Hepatocyte (in vitro differentiated cells): ENCODE data around the gene CHCHD6. TPM values are rescaled to one million over a fixed set of nuclear protein-coding genes. Genes with fewer than 3 reads are reported as not detected.

ENCODE experiments used
- DNase-seq: peaks from one replicate; pipeline ENCODE4 v3.0.0-alpha.2; 2016; ENCODE audit warnings: low spot score
- H2AFZ ChIP-seq: fragments of 200-600 bp; sonication (generic); 2 replicates; pipeline ENCODE4 v1.6.0; 2016; ENCODE audit warnings: antibody characterized with exemption, mild to moderate bottlenecking
- H3K27ac ChIP-seq: fragments of 200-600 bp; sonication (generic); 2 replicates; pipeline ENCODE4 v1.5.1; 2016; ENCODE audit warnings: mild to moderate bottlenecking
- H3K27me3 ChIP-seq: fragments of 200-600 bp; sonication (generic); 2 replicates; pipeline ENCODE4 v1.6.1; 2016
- H3K36me3 ChIP-seq: fragments of 200-600 bp; sonication (generic); replicated peaks from 2 replicates; pipeline ENCODE4 v1.5.1; 2016; ENCODE audit warnings: low read depth; ENCODE audit not compliant: insufficient read depth
- H3K4me1 ChIP-seq: fragments of 200-600 bp; sonication (generic); 2 replicates; pipeline ENCODE4 v1.5.1; 2016; ENCODE audit warnings: mild to moderate bottlenecking, moderate library complexity; ENCODE audit not compliant: insufficient read depth
- H3K4me2 ChIP-seq: fragments of 200-600 bp; sonication (generic); 2 replicates; pipeline ENCODE4 v1.6.0; 2016
- H3K4me3 ChIP-seq: fragments of 200-600 bp; sonication (generic); 2 replicates; pipeline ENCODE4 v1.5.1; 2016; ENCODE audit warnings: mild to moderate bottlenecking
- H3K79me2 ChIP-seq: fragments of 200-600 bp; sonication (generic); 2 replicates; pipeline ENCODE4 v1.6.0; 2017; ENCODE audit warnings: mild to moderate bottlenecking
- H3K9me2 ChIP-seq: fragments of 200-600 bp; sonication (generic); replicated peaks from 2 replicates; pipeline ENCODE4 v1.6.0; 2017; ENCODE audit warnings: mild to moderate bottlenecking; ENCODE audit not compliant: insufficient read depth
- H3K9me3 ChIP-seq: fragments of 200-600 bp; sonication (generic); 2 replicates; pipeline ENCODE4 v1.5.1; 2016; ENCODE audit warnings: low read depth, mild to moderate bottlenecking
- H4K20me1 ChIP-seq: fragments of 200-600 bp; sonication (generic); 2 replicates; pipeline ENCODE4 v1.6.0; 2016; ENCODE audit warnings: mild to moderate bottlenecking; ENCODE audit not compliant: insufficient read depth, poor library complexity, severe bottlenecking
- EZH2 ChIP-seq: fragments of 200-600 bp; sonication (generic); IDR thresholded peaks from 2 replicates; pipeline ENCODE4 v1.6.1; 2016; ENCODE audit warnings: antibody characterized with exemption, mild to moderate bottlenecking, borderline replicate concordance
- EZH2phosphoT487 ChIP-seq: fragments of 200-600 bp; sonication (generic); IDR thresholded peaks from one replicate; pipeline ENCODE4 v1.6.1; 2018; ENCODE audit warnings: antibody characterized with exemption, mild to moderate bottlenecking, low read depth, moderate library complexity; ENCODE audit not compliant: unreplicated experiment, severe bottlenecking
- WGBS: methylation state at CpG from one replicate; pipeline ENCODE4 v1.1.6; 2016; ENCODE audit warnings: low lambda C conversion rate; ENCODE audit errors: missing lambda C conversion rate; 5-methylcytosine and 5-hydroxymethylcytosine counted together
- polyA plus RNA-seq: library from polyadenylated mRNA; unstranded; fragments of >200 nt; fragmentation: Nextera tagmentation; extraction: Ambion mirVana; gene quantifications from 2 replicates; pipeline ENCODE4 v1.2.1, GENCODE V29; 2016
- total RNA-seq: library from RNA; depleted of rRNA; stranded (reverse); fragments of >200 nt; gene quantifications from 2 replicates; pipeline ENCODE4 v1.2.3, GENCODE V29; 2014
- TF ChIP-seq, protein P1 (sequence below): fragments of 200-600 bp; sonication (generic); IDR thresholded peaks from 2 replicates; pipeline ENCODE4 v1.5.1; 2016; ENCODE audit warnings: antibody characterized with exemption, mild to moderate bottlenecking; ENCODE audit not compliant: poor library complexity

The CHCHD6 gene
- total and polyA plus RNA-seq, 2 experiments from 2014 or later, result 13.8 to 19.7 TPM

DNA sequence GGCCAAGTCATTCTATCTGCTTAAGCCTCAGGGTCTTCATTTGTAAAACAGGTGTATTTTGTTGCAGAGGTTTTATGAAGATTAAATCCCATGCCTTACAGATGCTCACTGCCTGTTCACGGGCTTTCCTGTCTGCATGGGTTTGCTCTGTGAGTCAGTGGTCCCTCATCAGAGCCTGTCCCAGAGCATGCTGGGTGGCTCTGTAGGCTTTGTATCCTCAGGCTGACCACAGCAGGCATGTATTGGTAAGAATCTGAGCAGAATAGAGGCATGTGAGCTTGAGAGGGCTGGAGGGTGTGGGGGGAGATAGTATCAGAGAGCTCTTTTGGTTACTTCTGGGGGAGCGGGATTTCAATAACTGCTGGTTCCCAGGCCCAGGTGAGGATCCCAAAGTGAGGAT is 233.5 kb downstream of the CHCHD6 start:
- Histone ChIP-seq H3K27me3 (no peaks in the 10 kb centered on the region), H3K4me1 (no peaks in the 10 kb centered on the region), H2AFZ (no peak overlapping the region), H3K27ac (no peak overlapping the region), H3K36me3 (no peaks in the 10 kb centered on the region), H4K20me1 (no peaks in the 10 kb centered on the region), H3K9me2 (no peaks in the 10 kb centered on the region), H3K79me2 (no peaks in the 10 kb centered on the region), H3K4me2 (no peak overlapping the region), H3K4me3 (no peak overlapping the region), H3K9me3 (no peaks in the 10 kb centered on the region)
- 94% methylated on average over 2 of the region's 2 CpGs for whole genome bisulfite sequencing
- DNase-seq, result no peak
- TF ChIP-seq, protein P1, sequence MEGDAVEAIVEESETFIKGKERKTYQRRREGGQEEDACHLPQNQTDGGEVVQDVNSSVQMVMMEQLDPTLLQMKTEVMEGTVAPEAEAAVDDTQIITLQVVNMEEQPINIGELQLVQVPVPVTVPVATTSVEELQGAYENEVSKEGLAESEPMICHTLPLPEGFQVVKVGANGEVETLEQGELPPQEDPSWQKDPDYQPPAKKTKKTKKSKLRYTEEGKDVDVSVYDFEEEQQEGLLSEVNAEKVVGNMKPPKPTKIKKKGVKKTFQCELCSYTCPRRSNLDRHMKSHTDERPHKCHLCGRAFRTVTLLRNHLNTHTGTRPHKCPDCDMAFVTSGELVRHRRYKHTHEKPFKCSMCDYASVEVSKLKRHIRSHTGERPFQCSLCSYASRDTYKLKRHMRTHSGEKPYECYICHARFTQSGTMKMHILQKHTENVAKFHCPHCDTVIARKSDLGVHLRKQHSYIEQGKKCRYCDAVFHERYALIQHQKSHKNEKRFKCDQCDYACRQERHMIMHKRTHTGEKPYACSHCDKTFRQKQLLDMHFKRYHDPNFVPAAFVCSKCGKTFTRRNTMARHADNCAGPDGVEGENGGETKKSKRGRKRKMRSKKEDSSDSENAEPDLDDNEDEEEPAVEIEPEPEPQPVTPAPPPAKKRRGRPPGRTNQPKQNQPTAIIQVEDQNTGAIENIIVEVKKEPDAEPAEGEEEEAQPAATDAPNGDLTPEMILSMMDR, result no peak
- TF ChIP-seq EZH2 (no peak), EZH2phosphoT487 (no peak)

DNA sequence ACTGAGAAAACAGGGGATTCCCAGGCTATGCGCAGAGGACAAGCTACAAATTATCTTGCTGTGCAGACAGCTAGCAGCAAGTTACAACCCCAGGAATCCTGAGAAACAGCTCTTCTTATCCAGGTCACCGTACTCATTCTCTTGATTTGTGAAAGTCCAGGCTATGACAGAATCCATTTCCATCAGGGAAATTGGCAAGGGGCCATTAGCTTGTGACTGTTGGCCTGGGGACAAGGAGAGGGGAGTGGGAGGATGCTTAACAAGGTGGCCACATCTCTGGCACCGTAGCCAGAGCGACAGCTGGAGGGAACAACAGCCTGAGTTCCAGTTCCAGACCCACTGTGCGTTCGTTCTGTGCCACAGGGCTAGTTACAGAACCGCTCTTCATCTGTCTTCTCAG is 233.9 kb downstream of the CHCHD6 start:
- 91% methylated on average over 7 of the region's 7 CpGs for WGBS
- H3K36me3 ChIP-seq, result no peaks in the 10 kb centered on the region
- no peak overlapping the region for H3K4me2 ChIP-seq
- H3K27me3 ChIP-seq, result no peaks in the 10 kb centered on the region
- no peak overlapping the region for H3K27ac ChIP-seq
- no peak for TF ChIP-seq EZH2phosphoT487
- no peak for TF ChIP-seq EZH2
- TF ChIP-seq, protein P1, result no peak
- DNase-seq, result no peak
- H3K79me2 ChIP-seq, result no peaks in the 10 kb centered on the region
- H3K4me3 ChIP-seq, result no peak overlapping the region
- no peaks in the 10 kb centered on the region for H3K9me2 ChIP-seq
- H3K4me1 ChIP-seq, result no peaks in the 10 kb centered on the region
- no peak overlapping the region for H2AFZ ChIP-seq
- H3K9me3 ChIP-seq, result no peaks in the 10 kb centered on the region
- no peaks in the 10 kb centered on the region for H4K20me1 ChIP-seq

DNA sequence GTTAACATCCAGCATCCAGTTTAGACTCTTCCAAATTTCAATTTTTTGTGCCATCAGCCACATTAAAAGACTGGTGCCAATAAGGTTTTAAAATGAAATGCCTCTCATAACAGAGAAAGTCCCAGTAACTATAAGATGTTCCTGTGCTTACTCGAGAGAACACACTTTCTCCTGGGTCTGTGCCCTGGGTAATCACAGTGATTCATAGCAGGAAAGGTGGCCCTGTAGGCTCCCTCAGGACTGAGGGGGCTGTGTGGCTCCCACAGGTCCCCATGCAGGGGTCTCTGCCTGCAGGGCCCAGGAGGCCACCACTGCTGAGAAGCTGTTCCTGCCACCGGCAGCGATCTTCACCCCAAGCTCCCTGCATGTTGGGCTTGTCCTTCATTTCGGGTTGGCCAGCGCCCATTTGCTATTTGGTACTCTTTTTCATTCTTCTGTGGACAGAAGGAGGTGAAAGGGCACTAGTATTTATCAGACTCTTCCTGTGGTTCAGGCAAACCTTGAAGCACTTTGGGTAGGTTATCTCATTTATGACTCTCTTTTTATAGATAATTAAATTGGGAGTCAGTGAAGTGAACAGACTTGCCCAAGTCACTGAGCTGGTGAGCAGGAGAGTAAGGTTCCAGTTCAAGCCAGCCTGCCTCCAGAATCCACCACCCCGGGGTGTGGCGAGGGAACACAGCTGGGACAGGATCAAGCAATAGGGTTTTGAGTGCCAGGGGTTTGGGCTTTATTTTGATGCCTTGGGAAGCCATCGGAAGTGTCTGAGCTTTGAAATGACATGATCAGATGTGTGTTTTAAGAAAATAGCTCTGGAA is 234.7 kb downstream of the CHCHD6 start:
- Histone ChIP-seq H3K9me2 (no peaks in the 10 kb centered on the region), H4K20me1 (no peaks in the 10 kb centered on the region), H3K79me2 (no peaks in the 10 kb centered on the region), H3K36me3 (no peaks in the 10 kb centered on the region), H3K4me2 (no peak overlapping the region), H2AFZ (no peak overlapping the region), H3K4me3 (no peak overlapping the region), H3K27me3 (no peaks in the 10 kb centered on the region), H3K27ac (no peak overlapping the region), H3K9me3 (no peaks in the 10 kb centered on the region), H3K4me1 (no peaks in the 10 kb centered on the region)
- DNase-seq, result no peak
- TF ChIP-seq EZH2phosphoT487 (no peak), EZH2 (no peak)
- TF ChIP-seq, protein P1, result no peak
- 83% methylated on average over 8 of the region's 8 CpGs for WGBS
